Measurements from ENCODE around the gene MYMK.

MYMK gene

DNA sequence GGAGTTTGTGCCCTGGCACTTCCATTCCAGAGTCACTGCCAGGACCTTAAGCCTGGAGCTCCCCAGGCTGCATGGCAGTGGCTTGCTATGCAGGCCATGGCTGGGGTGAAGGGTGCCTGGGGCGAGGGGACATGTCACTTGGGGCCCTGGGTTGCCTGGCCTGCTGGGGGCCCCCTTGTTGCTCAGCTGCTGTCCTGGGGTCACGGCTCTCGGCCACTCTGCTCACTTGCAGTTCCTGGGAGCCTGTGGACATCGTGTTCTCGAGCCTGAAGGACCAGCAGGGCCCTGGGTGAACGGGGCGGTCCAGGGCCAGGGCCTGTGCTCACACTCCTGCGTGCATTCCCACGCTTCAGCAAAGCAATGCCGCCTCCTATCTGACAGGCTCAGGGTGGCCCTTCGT lies 31.3 kb downstream of the MYMK start:
- no peaks in the 10 kb centered on the region for H3K27me3 ChIP-seq (ENCODE audit: control insufficient read depth, insufficient read depth, low read length)
- H3K27ac ChIP-seq (ENCODE audit: low read length), result no peak overlapping the region
- H3K4me1 ChIP-seq (ENCODE audit: control insufficient read depth, low read depth, low read length), result no peaks in the 10 kb centered on the region
- no peaks in the 10 kb centered on the region for H3K9me3 ChIP-seq (ENCODE audit: control insufficient read depth, low read depth, low read length)
- H3K9ac ChIP-seq (ENCODE audit: low read length), result no peak overlapping the region
- no peak overlapping the region for H3K4me3 ChIP-seq (ENCODE audit: low read length)
- H3K36me3 ChIP-seq (ENCODE audit: control insufficient read depth, low read depth, low read length), result no peaks in the 10 kb centered on the region

DNA sequence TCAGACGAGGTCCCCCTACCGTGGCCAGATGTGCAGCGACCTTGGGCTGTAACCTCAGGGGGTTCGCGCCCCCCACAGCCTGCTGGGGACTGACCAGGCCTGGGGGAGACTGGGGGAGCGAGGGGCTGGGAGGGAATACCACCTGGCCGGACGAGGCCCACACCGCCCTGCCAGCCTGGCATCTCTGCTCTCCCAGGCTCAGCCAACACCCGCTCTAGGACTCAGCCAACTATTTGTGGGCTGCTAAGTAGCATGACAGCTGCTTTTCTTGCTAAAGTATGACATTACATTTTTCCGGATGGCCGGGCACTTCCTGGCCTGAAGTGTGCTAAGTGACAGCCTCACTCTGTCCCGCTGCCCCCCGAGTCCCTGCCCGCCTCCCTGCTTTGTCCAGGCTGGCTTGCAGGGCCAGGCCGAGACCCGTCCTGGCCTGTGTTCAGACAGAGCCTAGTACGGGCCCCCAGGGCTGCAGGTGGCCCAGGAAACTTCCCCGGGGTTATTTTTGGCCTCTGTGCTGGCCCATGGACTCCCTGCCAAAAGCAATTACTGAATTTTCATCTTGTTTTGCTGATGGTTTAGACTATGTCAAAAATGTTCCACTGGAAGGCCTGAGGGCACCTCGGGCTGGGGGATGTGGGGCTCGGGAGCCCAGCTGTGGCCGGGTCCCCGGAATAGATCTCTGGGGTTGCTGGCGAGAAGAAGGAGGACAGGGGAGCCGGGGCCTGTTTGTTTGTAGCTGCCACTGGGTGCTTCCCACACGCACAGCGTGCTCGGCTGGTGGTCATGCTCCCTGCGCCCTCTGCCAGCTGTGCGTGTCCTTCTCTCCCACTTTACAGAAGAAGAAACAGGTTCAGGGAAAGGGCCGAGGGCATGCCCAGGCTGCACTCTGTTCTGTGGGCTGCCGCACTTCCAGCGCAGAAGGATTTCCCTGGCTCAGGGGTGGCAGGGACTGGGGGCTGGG lies 32.4 kb downstream of the MYMK start:
- Histone ChIP-seq H3K36me3 (ENCODE audit: control insufficient read depth, low read depth, low read length) (no peaks in the 10 kb centered on the region), H3K27me3 (ENCODE audit: control insufficient read depth, insufficient read depth, low read length) (no peaks in the 10 kb centered on the region), H3K27ac (ENCODE audit: low read length) (no peak overlapping the region), H3K9me3 (ENCODE audit: control insufficient read depth, low read depth, low read length) (no peaks in the 10 kb centered on the region), H3K9ac (ENCODE audit: low read length) (no peak overlapping the region), H3K4me1 (ENCODE audit: control insufficient read depth, low read depth, low read length) (no peaks in the 10 kb centered on the region), H3K4me3 (ENCODE audit: low read length) (no peak overlapping the region)

DNA sequence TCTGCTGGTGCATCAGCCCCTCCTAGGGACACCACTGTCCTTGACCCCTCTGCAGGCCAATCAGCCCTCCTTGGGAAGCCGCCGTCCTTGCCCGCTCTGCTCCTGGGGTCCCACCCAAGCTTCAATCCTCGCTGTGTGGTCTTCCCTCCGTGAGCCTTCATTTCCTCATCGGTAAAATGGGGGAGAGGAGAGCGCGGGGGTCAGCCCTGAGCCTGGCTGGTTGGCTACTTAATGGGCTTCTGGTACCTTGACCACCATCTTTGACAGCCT lies 33.2 kb downstream of the MYMK start:
- Histone ChIP-seq H3K36me3 (ENCODE audit: control insufficient read depth, low read depth, low read length) (no peaks in the 10 kb centered on the region), H3K9me3 (ENCODE audit: control insufficient read depth, low read depth, low read length) (no peaks in the 10 kb centered on the region), H3K4me3 (ENCODE audit: low read length) (no peak overlapping the region), H3K9ac (ENCODE audit: low read length) (no peak overlapping the region), H3K27me3 (ENCODE audit: control insufficient read depth, insufficient read depth, low read length) (no peaks in the 10 kb centered on the region), H3K27ac (ENCODE audit: low read length) (no peak overlapping the region), H3K4me1 (ENCODE audit: control insufficient read depth, low read depth, low read length) (no peaks in the 10 kb centered on the region)

DNA sequence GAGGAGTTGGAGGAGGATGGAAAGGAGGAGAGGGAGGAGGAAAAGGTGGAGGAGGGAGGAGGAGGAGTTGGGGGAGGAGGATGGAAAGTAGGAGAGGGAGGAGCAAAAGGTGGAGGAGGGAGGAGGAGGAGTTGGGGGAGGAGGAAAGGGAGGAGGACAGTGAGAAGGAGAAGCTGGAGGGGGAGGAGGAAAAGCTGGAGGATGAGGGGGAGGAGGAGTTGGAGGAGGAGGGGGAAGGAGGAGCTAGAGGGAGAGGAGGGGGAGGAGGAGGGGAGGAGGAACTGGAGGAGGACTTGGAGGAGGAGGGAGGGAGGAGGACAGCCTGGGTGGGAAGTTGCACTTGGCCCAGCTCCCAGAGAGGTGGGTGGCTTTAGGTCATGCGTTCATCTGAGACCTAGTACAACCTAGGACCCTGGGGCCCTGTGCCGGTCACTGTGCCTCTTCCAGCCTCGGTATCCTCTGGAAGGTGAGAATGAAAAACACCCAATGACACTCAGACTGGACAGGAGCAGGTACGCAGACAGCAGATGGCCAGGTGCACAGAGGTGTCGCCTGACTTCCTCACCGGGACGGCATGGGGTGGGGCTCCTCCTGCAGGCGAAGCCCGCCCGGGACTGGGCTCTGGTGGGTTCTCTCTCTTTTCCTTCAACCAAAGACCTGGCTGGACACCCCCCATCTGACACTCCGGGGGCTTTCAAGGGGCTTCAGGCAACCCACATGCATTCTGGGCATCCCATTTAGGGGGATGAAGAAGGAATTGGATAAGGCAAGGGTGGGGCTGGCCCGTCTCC lies 33.7 kb downstream of the MYMK start:
- H3K36me3 ChIP-seq (ENCODE audit: control insufficient read depth, low read depth, low read length), result no peaks in the 10 kb centered on the region
- no peaks in the 10 kb centered on the region for H3K9me3 ChIP-seq (ENCODE audit: control insufficient read depth, low read depth, low read length)
- no peaks in the 10 kb centered on the region for H3K4me1 ChIP-seq (ENCODE audit: control insufficient read depth, low read depth, low read length)
- H3K9ac ChIP-seq (ENCODE audit: low read length), result no peak overlapping the region
- H3K27me3 ChIP-seq (ENCODE audit: control insufficient read depth, insufficient read depth, low read length), result no peaks in the 10 kb centered on the region
- H3K4me3 ChIP-seq (ENCODE audit: low read length), result no peak overlapping the region
- no peak overlapping the region for H3K27ac ChIP-seq (ENCODE audit: low read length)

DNA sequence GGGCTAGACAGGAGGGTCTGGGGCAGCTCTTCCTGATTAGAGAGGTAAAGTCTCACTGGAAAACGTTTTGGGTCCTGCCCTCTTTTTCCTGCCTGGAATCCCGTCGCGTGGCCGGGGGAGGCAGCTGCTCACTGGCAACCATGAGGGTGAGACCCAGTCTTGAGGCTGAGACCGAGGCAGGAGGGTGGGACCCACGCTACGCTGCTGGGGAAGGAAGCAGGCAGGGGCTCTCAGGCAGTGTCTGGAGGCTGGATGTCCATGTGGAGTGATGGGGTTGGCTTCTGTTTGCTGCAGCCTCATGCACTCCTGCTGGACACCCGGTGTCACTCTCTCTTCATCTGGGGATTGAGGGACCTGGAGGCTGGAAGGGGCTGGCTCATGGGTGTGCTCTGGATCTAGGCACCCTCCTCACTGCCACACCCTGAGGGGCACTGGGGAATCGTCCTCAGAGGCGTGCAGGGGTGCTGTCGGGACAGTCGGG lies 34.5 kb downstream of the MYMK start:
- Histone ChIP-seq H3K27ac (ENCODE audit: low read length) (no peak overlapping the region), H3K36me3 (ENCODE audit: control insufficient read depth, low read depth, low read length) (no peaks in the 10 kb centered on the region), H3K4me1 (ENCODE audit: control insufficient read depth, low read depth, low read length) (no peaks in the 10 kb centered on the region), H3K27me3 (ENCODE audit: control insufficient read depth, insufficient read depth, low read length) (no peaks in the 10 kb centered on the region), H3K9ac (ENCODE audit: low read length) (no peak overlapping the region), H3K4me3 (ENCODE audit: low read length) (no peak overlapping the region), H3K9me3 (ENCODE audit: control insufficient read depth, low read depth, low read length) (no peaks in the 10 kb centered on the region)

DNA sequence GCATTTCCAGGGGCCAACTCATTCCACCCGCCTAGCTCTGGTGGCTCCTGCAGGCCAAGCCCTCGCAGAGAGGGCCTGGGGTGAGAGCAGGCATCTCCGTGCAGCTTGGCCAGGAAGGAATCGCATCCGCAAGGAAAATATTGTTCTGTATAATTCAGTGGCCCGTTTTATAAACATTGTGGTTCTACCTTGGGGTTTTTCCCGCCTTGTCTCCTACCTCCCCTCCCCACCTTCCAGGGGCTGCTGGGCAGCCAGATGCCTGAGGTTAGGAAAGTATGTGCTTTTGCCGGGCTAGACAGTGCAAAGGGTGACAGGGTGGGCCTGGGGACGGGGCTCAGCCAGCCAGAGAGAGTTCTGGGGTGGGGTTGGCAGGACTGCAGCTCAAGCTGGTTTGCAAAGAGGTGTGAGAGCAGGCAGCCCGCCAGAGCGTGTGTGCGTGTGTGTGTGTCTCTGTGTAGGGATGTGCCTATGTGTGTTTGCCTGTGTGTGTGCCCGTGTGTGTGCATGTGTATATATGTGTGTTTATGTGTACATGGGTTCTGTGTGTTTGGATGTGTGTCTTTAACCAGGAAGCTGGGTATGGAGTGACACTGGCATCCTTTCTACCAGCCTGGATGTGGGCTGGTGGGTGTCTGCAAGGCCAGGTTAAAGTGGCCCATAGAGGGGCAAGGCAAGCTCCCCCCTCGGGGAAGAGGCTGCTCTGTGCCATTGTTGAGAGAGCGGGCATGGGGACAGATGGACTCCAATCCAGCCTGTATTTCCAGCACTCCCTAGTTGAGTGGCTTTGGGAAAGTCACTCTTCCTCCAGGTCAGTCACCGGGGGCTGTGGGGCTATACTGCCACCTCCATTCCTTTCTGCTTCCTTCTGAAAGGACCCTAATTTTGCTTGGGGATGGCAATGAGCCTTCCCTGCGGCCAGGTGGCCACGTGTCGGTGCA lies 35.2 kb downstream of the MYMK start:
- Histone ChIP-seq H3K4me3 (ENCODE audit: low read length) (no peak overlapping the region), H3K9ac (ENCODE audit: low read length) (no peak overlapping the region), H3K4me1 (ENCODE audit: control insufficient read depth, low read depth, low read length) (no peaks in the 10 kb centered on the region), H3K27ac (ENCODE audit: low read length) (no peak overlapping the region), H3K9me3 (ENCODE audit: control insufficient read depth, low read depth, low read length) (no peaks in the 10 kb centered on the region), H3K36me3 (ENCODE audit: control insufficient read depth, low read depth, low read length) (no peaks in the 10 kb centered on the region), H3K27me3 (ENCODE audit: control insufficient read depth, insufficient read depth, low read length) (no peaks in the 10 kb centered on the region)

DNA sequence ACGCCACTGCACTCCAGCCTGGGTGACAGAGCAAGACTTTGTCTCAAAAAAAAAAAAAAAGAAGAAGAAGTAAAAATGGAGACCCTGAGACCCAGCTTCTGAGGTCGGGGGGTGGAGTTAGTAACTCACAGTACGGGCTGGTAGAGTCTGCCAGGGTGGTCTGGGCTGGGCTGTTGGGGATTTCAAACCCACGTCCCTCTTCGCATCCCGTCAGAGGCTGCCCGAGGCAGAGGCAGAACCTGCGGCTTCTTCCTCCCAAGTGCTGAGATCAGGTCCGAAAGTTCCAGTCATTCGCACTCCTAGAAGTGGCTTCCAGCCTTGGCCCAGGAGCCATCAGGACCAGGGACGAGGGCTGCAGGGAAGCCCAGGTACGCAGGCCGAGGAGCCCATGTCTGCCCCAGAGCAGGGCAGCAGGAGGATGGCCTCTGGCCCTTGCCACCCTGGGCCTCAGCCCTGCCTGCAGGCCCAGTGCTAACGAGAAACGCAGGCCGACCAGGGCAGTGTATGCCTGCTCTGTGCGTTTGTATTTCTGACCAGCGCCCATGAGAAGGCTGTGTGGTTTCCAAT lies 36.0 kb downstream of the MYMK start:
- no peaks in the 10 kb centered on the region for H3K4me1 ChIP-seq (ENCODE audit: control insufficient read depth, low read depth, low read length)
- no peak overlapping the region for H3K4me3 ChIP-seq (ENCODE audit: low read length)
- H3K9ac ChIP-seq (ENCODE audit: low read length), result no peak overlapping the region
- no peak overlapping the region for H3K27ac ChIP-seq (ENCODE audit: low read length)
- H3K9me3 ChIP-seq (ENCODE audit: control insufficient read depth, low read depth, low read length), result no peaks in the 10 kb centered on the region
- H3K27me3 ChIP-seq (ENCODE audit: control insufficient read depth, insufficient read depth, low read length), result no peaks in the 10 kb centered on the region
- no peaks in the 10 kb centered on the region for H3K36me3 ChIP-seq (ENCODE audit: control insufficient read depth, low read depth, low read length)

DNA sequence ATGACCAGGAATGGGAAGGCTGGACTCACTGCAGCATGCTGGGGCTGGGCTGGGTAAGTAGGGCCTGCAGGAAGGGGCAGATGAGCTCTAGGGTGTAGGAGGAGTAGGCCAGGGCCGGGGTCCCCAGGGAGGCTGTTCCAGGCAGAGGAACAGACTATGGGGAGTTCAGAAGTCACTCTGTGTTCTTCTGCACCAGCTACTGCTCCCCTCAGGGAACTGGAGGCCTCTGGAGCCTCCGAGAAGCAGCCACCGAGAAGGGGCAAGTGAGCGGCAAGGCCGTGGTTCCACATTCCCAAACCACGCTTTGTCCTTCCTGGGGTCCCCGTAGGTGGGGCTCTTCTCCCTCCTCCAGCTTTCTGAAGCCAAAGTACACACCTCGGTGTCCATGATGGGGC lies 37.4 kb downstream of the MYMK start:
- no peaks in the 10 kb centered on the region for H3K4me1 ChIP-seq (ENCODE audit: control insufficient read depth, low read depth, low read length)
- H3K36me3 ChIP-seq (ENCODE audit: control insufficient read depth, low read depth, low read length), result no peaks in the 10 kb centered on the region
- H3K4me3 ChIP-seq (ENCODE audit: low read length), result no peak overlapping the region
- no peak overlapping the region for H3K9ac ChIP-seq (ENCODE audit: low read length)
- no peak overlapping the region for H3K27ac ChIP-seq (ENCODE audit: low read length)
- H3K9me3 ChIP-seq (ENCODE audit: control insufficient read depth, low read depth, low read length), result no peaks in the 10 kb centered on the region
- H3K27me3 ChIP-seq (ENCODE audit: control insufficient read depth, insufficient read depth, low read length), result no peaks in the 10 kb centered on the region

DNA sequence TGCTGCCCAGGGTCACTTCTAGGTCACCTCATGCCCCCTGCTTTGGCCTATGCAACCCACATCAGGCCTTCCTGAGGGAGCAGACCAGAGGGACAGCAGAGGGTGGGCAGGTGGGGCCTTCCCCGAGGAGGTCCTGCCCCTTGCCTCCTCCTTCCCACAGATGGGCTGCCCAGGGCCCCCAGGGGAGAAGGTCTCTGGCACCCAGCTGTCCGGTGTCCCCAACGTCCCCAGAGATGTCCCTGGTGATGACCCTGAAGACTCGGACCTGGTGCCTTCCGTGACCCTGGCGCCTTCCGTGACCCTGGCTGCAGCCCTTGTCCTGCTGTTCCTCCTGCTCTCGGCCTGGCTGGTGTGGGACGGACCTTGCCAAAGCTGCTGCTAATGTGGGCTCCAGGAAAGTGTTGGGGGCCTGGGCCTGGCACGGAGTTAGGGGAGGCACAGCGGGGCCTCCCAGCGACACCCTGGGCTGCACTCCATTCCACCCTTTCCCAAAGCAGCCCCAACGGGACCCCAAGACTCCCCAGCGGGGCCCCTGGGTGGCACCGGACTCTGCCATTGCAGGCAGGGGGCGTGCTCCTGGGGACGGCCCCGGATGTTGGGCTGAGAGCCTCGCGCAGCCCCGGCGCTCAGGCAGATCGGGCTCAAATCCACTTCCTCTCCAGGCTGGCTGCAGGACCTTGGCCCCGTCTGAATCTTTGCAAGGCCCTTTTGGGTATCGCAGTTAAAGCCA lies 39.1 kb downstream of the MYMK start:
- no peak overlapping the region for H3K27ac ChIP-seq (ENCODE audit: low read length)
- no peaks in the 10 kb centered on the region for H3K4me1 ChIP-seq (ENCODE audit: control insufficient read depth, low read depth, low read length)
- H3K4me3 ChIP-seq (ENCODE audit: low read length), result no peak overlapping the region
- H3K27me3 ChIP-seq (ENCODE audit: control insufficient read depth, insufficient read depth, low read length), result no peaks in the 10 kb centered on the region
- H3K9me3 ChIP-seq (ENCODE audit: control insufficient read depth, low read depth, low read length), result no peaks in the 10 kb centered on the region
- H3K9ac ChIP-seq (ENCODE audit: low read length), result no peak overlapping the region
- no peaks in the 10 kb centered on the region for H3K36me3 ChIP-seq (ENCODE audit: control insufficient read depth, low read depth, low read length)

DNA sequence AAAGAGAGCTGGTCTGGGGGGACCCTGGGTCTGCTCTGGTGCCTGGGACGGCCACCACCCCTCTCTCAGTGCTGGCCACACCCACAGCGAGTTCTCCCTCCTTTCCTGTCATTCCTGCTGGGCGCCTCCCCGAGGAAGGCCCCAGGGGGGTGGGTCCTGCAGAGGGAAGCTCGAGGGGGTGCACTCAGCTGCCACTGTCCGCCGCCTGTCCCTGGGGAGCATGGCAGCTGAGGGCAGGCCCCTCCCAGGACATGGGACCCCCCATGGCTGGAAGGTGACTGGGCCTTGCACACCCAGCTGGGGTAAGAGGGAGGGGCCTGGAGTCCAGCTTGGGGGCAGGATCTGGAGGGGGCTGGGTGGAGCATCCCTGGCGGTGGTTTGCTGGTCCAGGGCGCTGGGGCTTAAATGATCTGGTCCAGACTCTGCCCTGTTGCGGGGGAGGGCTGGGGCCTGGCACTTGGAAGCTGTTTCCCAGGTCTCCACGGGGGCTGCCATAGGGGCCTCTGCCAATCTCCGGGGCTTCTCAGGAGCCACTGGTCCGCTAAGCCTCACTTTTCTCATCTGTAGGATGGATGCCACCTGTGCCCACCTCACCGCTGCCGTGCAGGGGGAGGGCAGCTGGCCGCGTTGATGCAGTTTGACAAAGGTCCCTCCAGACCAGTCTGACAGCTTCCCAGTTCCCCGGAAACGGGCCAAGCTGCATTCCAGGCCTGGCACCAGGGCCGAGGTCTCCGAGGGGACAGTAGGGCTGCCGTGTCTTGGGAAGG lies 39.9 kb downstream of the MYMK start:
- no peak overlapping the region for H3K27ac ChIP-seq (ENCODE audit: low read length)
- no peaks in the 10 kb centered on the region for H3K36me3 ChIP-seq (ENCODE audit: control insufficient read depth, low read depth, low read length)
- H3K9ac ChIP-seq (ENCODE audit: low read length), result no peak overlapping the region
- no peaks in the 10 kb centered on the region for H3K9me3 ChIP-seq (ENCODE audit: control insufficient read depth, low read depth, low read length)
- H3K4me1 ChIP-seq (ENCODE audit: control insufficient read depth, low read depth, low read length), result peaks cover under 1% of the 10 kb centered on the region
- H3K4me3 ChIP-seq (ENCODE audit: low read length), result no peak overlapping the region
- H3K27me3 ChIP-seq (ENCODE audit: control insufficient read depth, insufficient read depth, low read length), result peaks cover 2% of the 10 kb centered on the region

Data from iPS-18a (cell line).